ENCODE results near the gene SYT1. TPM values are rescaled to one million over a fixed set of nuclear protein-coding genes. Genes with fewer than 3 reads are reported as not detected.
A peak's percentile ranks its signal among the peaks of the same experiment; 100 is the strongest.

The SYT1 gene
- total and polyA plus RNA-seq, 4 donors = 38.0 to 113 (median 97.8) TPM

DNA sequence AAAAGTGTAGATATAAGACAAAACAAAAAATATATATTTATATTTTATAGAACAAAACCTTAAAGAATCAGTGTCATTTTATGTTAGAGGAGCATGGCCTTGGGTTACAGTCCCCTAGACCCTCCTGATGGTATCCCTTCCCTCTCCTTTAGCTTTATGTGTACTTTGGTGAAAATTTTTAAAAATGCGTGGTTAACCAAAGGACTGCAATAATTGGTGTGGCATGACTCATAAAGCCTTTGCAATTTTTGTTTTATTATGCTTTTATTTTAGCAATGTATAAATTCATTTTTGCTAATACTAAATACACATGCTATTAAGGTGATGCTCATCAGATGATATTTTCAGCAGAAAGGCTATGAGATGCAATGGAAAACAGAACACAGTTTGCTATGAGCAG lies 264.4 kb downstream of the SYT1 start:
- Histone ChIP-seq H3K36me3 (ENCODE audit: control insufficient read depth, insufficient read depth, low read length) (no peaks in the 10 kb centered on the region), H3K27ac (ENCODE audit: low read depth, low read length) (no peak overlapping the region), H3K4me1 (ENCODE audit: control insufficient read depth, insufficient read depth, low read length) (no peaks in the 10 kb centered on the region), H3K27me3 (ENCODE audit: control insufficient read depth, insufficient read depth, low read length) (no peaks in the 10 kb centered on the region), H3K4me3 (ENCODE audit: low read depth, low read length) (no peak overlapping the region), H3K9me3 (ENCODE audit: control insufficient read depth, insufficient read depth, low read length) (no peaks in the 10 kb centered on the region)
- WGBS (ENCODE audit: insufficient coverage) = no CpG with 5 or more reads among the region's 1 CpG
- DNase-seq (ENCODE audit: low read depth in 4 of 6, low spot score in 6 of 6) = no peak

- no peaks in the 10 kb centered on the region for H3K4me1 ChIP-seq (ENCODE audit: control insufficient read depth, insufficient read depth, low read length)
- H3K4me3 ChIP-seq (ENCODE audit: low read depth, low read length) = no peak overlapping the region
- H3K9me3 ChIP-seq (ENCODE audit: control insufficient read depth, insufficient read depth, low read length) = no peaks in the 10 kb centered on the region
- WGBS (ENCODE audit: insufficient coverage) = 90% methylated on average over 3 of the region's 6 CpGs
- no peak for DNase-seq (ENCODE audit: low read depth in 4 of 6, low spot score in 6 of 6)
- no peaks in the 10 kb centered on the region for H3K36me3 ChIP-seq (ENCODE audit: control insufficient read depth, insufficient read depth, low read length)
- H3K27ac ChIP-seq (ENCODE audit: low read depth, low read length) = no peak overlapping the region
- no peaks in the 10 kb centered on the region for H3K27me3 ChIP-seq (ENCODE audit: control insufficient read depth, insufficient read depth, low read length)
These were observed 274.3 kb downstream of the SYT1 start for GRCh38 chr12:79138872-79139271.

DNA sequence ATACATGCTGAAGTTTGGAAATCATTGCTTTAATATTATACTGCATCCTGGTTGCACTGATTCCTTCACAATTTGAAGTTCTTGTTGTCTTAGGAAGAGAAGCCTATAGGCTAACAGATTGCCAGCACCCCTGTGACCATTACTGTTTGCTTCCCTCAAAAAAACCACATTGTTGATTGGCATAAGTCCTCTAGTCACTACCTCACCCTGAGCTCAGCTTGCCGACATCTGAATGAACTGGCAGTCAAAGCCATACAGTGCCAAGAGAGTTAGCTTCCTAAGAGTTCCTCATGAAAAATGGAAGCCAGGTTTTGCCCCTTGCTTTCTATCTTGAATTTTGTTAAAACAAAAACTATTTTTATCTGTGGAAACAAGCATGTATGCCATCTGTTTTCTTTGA lies 276.1 kb downstream of the SYT1 start:
- DNase-seq (ENCODE audit: low read depth in 4 of 6, low spot score in 6 of 6) = no peak
- Histone ChIP-seq H3K27me3 (ENCODE audit: control insufficient read depth, insufficient read depth, low read length) (no peaks in the 10 kb centered on the region), H3K9me3 (ENCODE audit: control insufficient read depth, insufficient read depth, low read length) (no peaks in the 10 kb centered on the region), H3K27ac (ENCODE audit: low read depth, low read length) (no peak overlapping the region), H3K4me3 (ENCODE audit: low read depth, low read length) (no peak overlapping the region), H3K4me1 (ENCODE audit: control insufficient read depth, insufficient read depth, low read length) (no peaks in the 10 kb centered on the region), H3K36me3 (ENCODE audit: control insufficient read depth, insufficient read depth, low read length) (no peaks in the 10 kb centered on the region)
- 71% methylated on average over 1 of the region's 1 CpG for WGBS (ENCODE audit: insufficient coverage)

GRCh38 chr12:79141776-79142175 lies 277.2 kb downstream of the SYT1 start:
- Histone ChIP-seq H3K27me3 (ENCODE audit: control insufficient read depth, insufficient read depth, low read length) (no peaks in the 10 kb centered on the region), H3K9me3 (ENCODE audit: control insufficient read depth, insufficient read depth, low read length) (no peaks in the 10 kb centered on the region), H3K36me3 (ENCODE audit: control insufficient read depth, insufficient read depth, low read length) (no peaks in the 10 kb centered on the region), H3K4me1 (ENCODE audit: control insufficient read depth, insufficient read depth, low read length) (no peaks in the 10 kb centered on the region), H3K27ac (ENCODE audit: low read depth, low read length) (no peak overlapping the region), H3K4me3 (ENCODE audit: low read depth, low read length) (no peak overlapping the region)
- 71% methylated on average over 1 of the region's 2 CpGs for WGBS (ENCODE audit: insufficient coverage)
- peak in 1 of 6 donors; percentile 72 for DNase-seq (ENCODE audit: low read depth in 4 of 6, low spot score in 6 of 6)

DNA sequence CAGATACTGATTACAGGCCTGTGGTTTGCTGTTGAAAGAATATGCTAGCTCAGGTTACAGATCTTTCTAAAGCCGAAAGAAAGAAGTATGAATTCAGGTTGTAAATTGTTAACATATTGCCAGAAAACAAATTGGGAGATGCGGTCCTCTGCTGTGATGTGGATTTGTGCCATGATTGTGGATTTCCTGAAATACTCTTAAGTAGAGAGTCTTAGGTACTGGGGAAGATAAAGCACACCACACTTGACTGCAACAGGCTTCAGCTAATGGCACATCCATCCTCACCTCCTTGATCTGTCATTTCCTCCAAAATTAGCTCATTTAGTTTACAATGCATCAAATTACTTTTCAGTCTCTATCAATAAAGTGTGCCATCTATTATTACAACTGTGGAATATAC lies 279.2 kb downstream of the SYT1 start:
- DNase-seq (ENCODE audit: low read depth in 4 of 6, low spot score in 6 of 6) = peak in 1 of 6 donors; percentile 22
- H3K27ac ChIP-seq (ENCODE audit: low read depth, low read length) = no peak overlapping the region
- H3K4me3 ChIP-seq (ENCODE audit: low read depth, low read length) = no peak overlapping the region
- no peaks in the 10 kb centered on the region for H3K4me1 ChIP-seq (ENCODE audit: control insufficient read depth, insufficient read depth, low read length)
- no peaks in the 10 kb centered on the region for H3K27me3 ChIP-seq (ENCODE audit: control insufficient read depth, insufficient read depth, low read length)
- no peaks in the 10 kb centered on the region for H3K36me3 ChIP-seq (ENCODE audit: control insufficient read depth, insufficient read depth, low read length)
- H3K9me3 ChIP-seq (ENCODE audit: control insufficient read depth, insufficient read depth, low read length) = no peaks in the 10 kb centered on the region
- 86% methylated on average over 1 of the region's 2 CpGs for WGBS (ENCODE audit: insufficient coverage)

- Histone ChIP-seq H3K27ac (ENCODE audit: low read depth, low read length) (no peak overlapping the region), H3K4me1 (ENCODE audit: control insufficient read depth, insufficient read depth, low read length) (no peaks in the 10 kb centered on the region), H3K27me3 (ENCODE audit: control insufficient read depth, insufficient read depth, low read length) (no peaks in the 10 kb centered on the region), H3K4me3 (ENCODE audit: low read depth, low read length) (no peak overlapping the region), H3K36me3 (ENCODE audit: control insufficient read depth, insufficient read depth, low read length) (no peaks in the 10 kb centered on the region), H3K9me3 (ENCODE audit: control insufficient read depth, insufficient read depth, low read length) (no peaks in the 10 kb centered on the region)
- no peak for DNase-seq (ENCODE audit: low read depth in 4 of 6, low spot score in 6 of 6)
- WGBS (ENCODE audit: insufficient coverage) = 89% methylated on average over 2 of the region's 2 CpGs
These were observed 287.4 kb downstream of the SYT1 start for GRCh38 chr12:79151956-79152355.

- no peak overlapping the region for H3K27ac ChIP-seq (ENCODE audit: low read depth, low read length)
- no peaks in the 10 kb centered on the region for H3K9me3 ChIP-seq (ENCODE audit: control insufficient read depth, insufficient read depth, low read length)
- no peaks in the 10 kb centered on the region for H3K36me3 ChIP-seq (ENCODE audit: control insufficient read depth, insufficient read depth, low read length)
- no CpG with 5 or more reads among the region's 3 CpGs for WGBS (ENCODE audit: insufficient coverage)
- H3K27me3 ChIP-seq (ENCODE audit: control insufficient read depth, insufficient read depth, low read length) = no peaks in the 10 kb centered on the region
- DNase-seq (ENCODE audit: low read depth in 4 of 6, low spot score in 6 of 6) = no peak
- no peaks in the 10 kb centered on the region for H3K4me1 ChIP-seq (ENCODE audit: control insufficient read depth, insufficient read depth, low read length)
- no peak overlapping the region for H3K4me3 ChIP-seq (ENCODE audit: low read depth, low read length)
These were observed 291.1 kb downstream of the SYT1 start for GRCh38 chr12:79155683-79156082.

DNA sequence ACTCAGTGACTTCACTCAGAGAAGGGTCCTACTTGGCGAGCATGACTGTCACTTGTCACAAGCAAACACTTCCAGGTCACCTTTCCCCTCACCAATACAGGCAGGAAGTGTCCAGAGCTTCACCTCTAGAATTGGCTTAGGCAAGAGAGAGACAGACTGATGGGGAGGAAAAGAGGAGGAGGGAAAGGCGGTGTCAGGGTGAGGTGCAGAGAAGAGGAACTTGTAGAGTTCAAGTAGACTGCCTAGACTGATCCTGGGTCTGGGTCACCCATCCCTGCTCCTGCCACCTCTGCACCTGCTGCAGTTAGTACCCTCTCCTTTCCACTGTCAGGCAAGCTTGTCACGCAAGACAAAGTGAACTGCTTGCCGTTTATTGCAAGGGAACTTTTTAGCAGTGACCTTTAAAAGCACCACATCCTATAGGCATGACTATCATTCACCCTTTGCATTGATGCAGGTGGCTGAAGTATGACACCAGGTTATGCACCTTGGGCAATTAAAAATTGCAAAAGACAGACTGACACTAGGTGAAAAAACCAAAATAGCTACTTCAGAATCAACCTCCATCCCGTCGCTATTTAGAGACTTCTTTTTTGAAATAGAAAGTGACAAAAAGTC lies 292.4 kb downstream of the SYT1 start:
- no peak overlapping the region for H3K4me3 ChIP-seq (ENCODE audit: low read depth, low read length)
- WGBS (ENCODE audit: insufficient coverage) = 87% methylated on average over 4 of the region's 6 CpGs
- DNase-seq (ENCODE audit: low read depth in 4 of 6, low spot score in 6 of 6) = no peak
- H3K27me3 ChIP-seq (ENCODE audit: control insufficient read depth, insufficient read depth, low read length) = no peaks in the 10 kb centered on the region
- H3K9me3 ChIP-seq (ENCODE audit: control insufficient read depth, insufficient read depth, low read length) = no peaks in the 10 kb centered on the region
- H3K4me1 ChIP-seq (ENCODE audit: control insufficient read depth, insufficient read depth, low read length) = no peaks in the 10 kb centered on the region
- no peaks in the 10 kb centered on the region for H3K36me3 ChIP-seq (ENCODE audit: control insufficient read depth, insufficient read depth, low read length)
- H3K27ac ChIP-seq (ENCODE audit: low read depth, low read length) = no peak overlapping the region

DNA sequence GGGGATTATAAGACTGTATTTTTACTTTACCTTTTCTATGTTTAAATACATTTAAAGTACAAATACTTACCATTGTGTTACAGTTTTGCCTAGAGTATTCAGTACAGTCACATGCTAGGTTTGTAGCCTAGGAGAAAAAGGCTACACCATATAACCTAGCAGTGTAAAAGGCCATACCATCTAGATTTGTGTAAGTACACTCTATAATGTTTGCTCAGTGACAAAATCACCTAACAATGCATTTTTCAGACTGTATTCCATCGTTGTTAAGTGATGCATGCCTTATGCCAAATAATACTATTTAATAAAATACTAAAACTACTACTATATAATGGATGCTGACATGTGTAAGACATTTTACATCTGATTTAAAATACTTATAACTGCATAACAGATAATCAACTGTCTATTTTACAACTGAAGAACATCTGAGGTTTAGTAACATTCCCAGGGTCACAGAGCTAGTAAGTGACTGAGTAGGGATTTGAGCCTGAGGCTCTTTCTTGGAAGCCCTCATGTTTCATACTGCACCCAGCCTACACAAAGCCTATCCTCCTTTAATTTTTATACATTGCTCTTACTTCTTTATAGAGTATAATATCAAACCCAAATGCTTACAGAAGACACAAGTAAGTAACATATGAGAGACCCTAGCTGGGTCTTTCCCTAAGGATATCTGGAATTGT lies 296.8 kb downstream of the SYT1 start:
- no CpG with 5 or more reads among the region's 1 CpG for WGBS (ENCODE audit: insufficient coverage)
- Histone ChIP-seq H3K9me3 (ENCODE audit: control insufficient read depth, insufficient read depth, low read length) (no peaks in the 10 kb centered on the region), H3K36me3 (ENCODE audit: control insufficient read depth, insufficient read depth, low read length) (no peaks in the 10 kb centered on the region), H3K27ac (ENCODE audit: low read depth, low read length) (no peak overlapping the region), H3K4me3 (ENCODE audit: low read depth, low read length) (no peak overlapping the region), H3K27me3 (ENCODE audit: control insufficient read depth, insufficient read depth, low read length) (no peaks in the 10 kb centered on the region), H3K4me1 (ENCODE audit: control insufficient read depth, insufficient read depth, low read length) (no peaks in the 10 kb centered on the region)
- no peak for DNase-seq (ENCODE audit: low read depth in 4 of 6, low spot score in 6 of 6)

- Histone ChIP-seq H3K4me1 (ENCODE audit: control insufficient read depth, insufficient read depth, low read length) (no peaks in the 10 kb centered on the region), H3K27me3 (ENCODE audit: control insufficient read depth, insufficient read depth, low read length) (no peaks in the 10 kb centered on the region), H3K36me3 (ENCODE audit: control insufficient read depth, insufficient read depth, low read length) (no peaks in the 10 kb centered on the region), H3K9me3 (ENCODE audit: control insufficient read depth, insufficient read depth, low read length) (no peaks in the 10 kb centered on the region), H3K4me3 (ENCODE audit: low read depth, low read length) (no peak overlapping the region), H3K27ac (ENCODE audit: low read depth, low read length) (no peak overlapping the region)
- 83% methylated on average over 2 of the region's 3 CpGs for WGBS (ENCODE audit: insufficient coverage)
- peak in 1 of 6 donors; percentile 25 for DNase-seq (ENCODE audit: low read depth in 4 of 6, low spot score in 6 of 6)
These were observed 297.7 kb downstream of the SYT1 start for GRCh38 chr12:79162147-79162772.
